Endodermal cell (in vitro differentiated cells): Measurements from ENCODE around the gene TRAF7. TPM values are rescaled to one million over a fixed set of nuclear protein-coding genes. Genes with fewer than 3 reads are reported as not detected.
"Not testable (repeated sequence)": the region's sequence is repeated elsewhere in the genome, so short reads cannot be mapped to it uniquely, and the experiment has no call there.

Experiments
- DNase-seq: peaks from one replicate; pipeline ENCODE4 v3.0.0-alpha.2; 2017
- H3K27ac ChIP-seq: 2 replicates; pipeline ENCODE4 v1.5.1; 2013; ENCODE audit warnings: mild to moderate bottlenecking, low read depth, low read length, moderate library complexity
- H3K27me3 ChIP-seq: 2 replicates; pipeline ENCODE4 v1.6.1; 2013; ENCODE audit warnings: mild to moderate bottlenecking, low read length, moderate library complexity; ENCODE audit not compliant: insufficient read depth, control insufficient read depth, poor library complexity, severe bottlenecking
- H3K36me3 ChIP-seq: 2 replicates; pipeline ENCODE4 v1.7.0; 2013; ENCODE audit warnings: mild to moderate bottlenecking, low read length, moderate library complexity; ENCODE audit not compliant: control insufficient read depth, insufficient read depth
- H3K4me1 ChIP-seq: one replicate; pipeline ENCODE4 v1.7.0; 2013; ENCODE audit warnings: low read length; ENCODE audit not compliant: control insufficient read depth, insufficient read depth
- H3K4me3 ChIP-seq: 2 replicates; pipeline ENCODE4 v1.5.1; 2013; ENCODE audit warnings: mild to moderate bottlenecking, low read length, moderate library complexity
- H3K9ac ChIP-seq: 2 replicates; pipeline ENCODE4 v1.6.1; 2013; ENCODE audit warnings: mild to moderate bottlenecking, low read length, moderate library complexity; ENCODE audit not compliant: poor library complexity, severe bottlenecking; ENCODE audit errors: extremely low read depth
- H3K9me3 ChIP-seq: 2 replicates; pipeline ENCODE4 v1.6.1; 2013; ENCODE audit warnings: mild to moderate bottlenecking, low read length, moderate library complexity; ENCODE audit not compliant: control insufficient read depth
- H3K27ac Mint-ChIP-seq: 2 replicates; pipeline ENCODE4 v1.8.0; 2020; ENCODE audit warnings: mixed read lengths
- H3K27me3 Mint-ChIP-seq: 2 replicates; pipeline ENCODE4 v1.8.0; 2021; ENCODE audit warnings: mild to moderate bottlenecking, mixed read lengths; ENCODE audit not compliant: insufficient read depth
- H3K36me3 Mint-ChIP-seq: 2 replicates; pipeline ENCODE4 v1.8.0; 2020; ENCODE audit warnings: low read depth, mixed read lengths
- H3K4me1 Mint-ChIP-seq: 2 replicates; pipeline ENCODE4 v1.8.0; 2020; ENCODE audit warnings: mixed read lengths
- H3K4me3 Mint-ChIP-seq: 2 replicates; pipeline ENCODE4 v1.8.0; 2020; ENCODE audit warnings: mild to moderate bottlenecking, moderate library complexity, mixed read lengths
- H3K9me3 Mint-ChIP-seq: 2 replicates; pipeline ENCODE4 v1.8.0; 2020; ENCODE audit warnings: mild to moderate bottlenecking, mixed read lengths
- WGBS, 2 experiments: methylation state at CpG; one replicate each; pipeline versions ENCODE4 v1.1.5 to v1.1.7; 2013; ENCODE audit warnings: missing lambda C conversion rate in 2 of 2, mixed read lengths in 1 of 2; ENCODE audit not compliant: insufficient coverage in 1 of 2, insufficient read length in 1 of 2; 5-methylcytosine and 5-hydroxymethylcytosine counted together
- long read RNA-seq, 4 experiments: library from polyadenylated mRNA in 2 of 4; library from RNA in 1 of 4; library from capped mRNA in 1 of 4; stranded (forward) in 3 of 4; unstranded in 1 of 4; transcript quantifications; one replicate each; pipeline ENCODE4 v2.0.0, GENCODE V29; 2020 to 2021; ENCODE audit warnings: inconsistent platforms in 1 of 4
- polyA plus RNA-seq, 2 experiments: library from polyadenylated mRNA; stranded (reverse); fragments of 50-300 nt; gene quantifications; one replicate each; pipeline ENCODE4 v1.2.3, GENCODE V29; 2013
- total RNA-seq, 2 donors: library from RNA; stranded (reverse); fragmentation: NEBNext Ultra II Directional in 1 of 2; extraction: Animal tissue kit (Norgen Biotek cat#: 25700) in 1 of 2; gene quantifications; 2 replicates in 1 of 2; 3 replicates in 1 of 2; pipeline ENCODE4 v1.2.1, GENCODE V29; 2021
- TF ChIP-seq, protein P1 (sequence below): fragments of 200-600 bp; sonication (generic); conservative IDR thresholded peaks from 2 replicates; pipeline ENCODE4 v1.5.0; 2021; ENCODE audit warnings: antibody characterized with exemption, mild to moderate bottlenecking

The TRAF7 gene
- 100 to 1,000 TPM; 108 to 110 TPM for total RNA-seq
- polyA plus RNA-seq (2013, experiment 1 of 2), result 54.6 TPM
- 52.1 TPM for polyA plus RNA-seq (2013, experiment 2 of 2)
- long read RNA-seq, experiment 1, transcript TRAF7-201 (21 exons, 3,700 nt), result major isoform, 8 of 57 reads
- long read RNA-seq, experiment 1, partial matches to known transcripts, result 22 of 57 reads
- long read RNA-seq, experiment 1, other reads (novel, unspliced or antisense), result 26 of 57 reads
- long read RNA-seq, experiment 2, transcript TRAF7-201 (21 exons, 3,700 nt), result major isoform, 224 of 307 reads
- long read RNA-seq, experiment 2, partial matches to known transcripts, result 32 of 307 reads
- long read RNA-seq, experiment 2, other reads (novel, unspliced or antisense), result 51 of 307 reads
- long read RNA-seq, experiment 3, transcript TRAF7-201 (21 exons, 3,700 nt), result major isoform, 166 of 227 reads
- long read RNA-seq, experiment 3, partial matches to known transcripts, result 36 of 227 reads
- long read RNA-seq, experiment 3, other reads (novel, unspliced or antisense), result 25 of 227 reads
- long read RNA-seq, experiment 4, transcript TRAF7-201 (21 exons, 3,700 nt), result major isoform, 13 of 24 reads
- long read RNA-seq, experiment 4, partial matches to known transcripts, result 8 of 24 reads
- long read RNA-seq, experiment 4, other reads (novel, unspliced or antisense), result 3 of 24 reads

- Histone ChIP-seq H3K27me3 (no peaks in the 10 kb centered on the region), H3K9ac (peak within 1 kb of the TSS; percentile 99), H3K4me1 (peaks cover 29% of the 10 kb centered on the region), H3K36me3 (peaks cover 35% of the 10 kb centered on the region), H3K9me3 (no peaks in the 10 kb centered on the region), H3K27ac (peak within 1 kb of the TSS; percentile 58), H3K4me3 (peak within 1 kb of the TSS; percentile 99)
- H3K27ac Mint-ChIP-seq, result peak within 1 kb of the TSS; percentile 95
- H3K4me3 Mint-ChIP-seq, result peak within 1 kb of the TSS; percentile 98
- peaks cover 28% of the 10 kb centered on the region for H3K36me3 Mint-ChIP-seq
- peaks cover 41% of the 10 kb centered on the region for H3K4me1 Mint-ChIP-seq
- H3K9me3 Mint-ChIP-seq, result no peaks in the 10 kb centered on the region
- TF ChIP-seq, protein P1, sequence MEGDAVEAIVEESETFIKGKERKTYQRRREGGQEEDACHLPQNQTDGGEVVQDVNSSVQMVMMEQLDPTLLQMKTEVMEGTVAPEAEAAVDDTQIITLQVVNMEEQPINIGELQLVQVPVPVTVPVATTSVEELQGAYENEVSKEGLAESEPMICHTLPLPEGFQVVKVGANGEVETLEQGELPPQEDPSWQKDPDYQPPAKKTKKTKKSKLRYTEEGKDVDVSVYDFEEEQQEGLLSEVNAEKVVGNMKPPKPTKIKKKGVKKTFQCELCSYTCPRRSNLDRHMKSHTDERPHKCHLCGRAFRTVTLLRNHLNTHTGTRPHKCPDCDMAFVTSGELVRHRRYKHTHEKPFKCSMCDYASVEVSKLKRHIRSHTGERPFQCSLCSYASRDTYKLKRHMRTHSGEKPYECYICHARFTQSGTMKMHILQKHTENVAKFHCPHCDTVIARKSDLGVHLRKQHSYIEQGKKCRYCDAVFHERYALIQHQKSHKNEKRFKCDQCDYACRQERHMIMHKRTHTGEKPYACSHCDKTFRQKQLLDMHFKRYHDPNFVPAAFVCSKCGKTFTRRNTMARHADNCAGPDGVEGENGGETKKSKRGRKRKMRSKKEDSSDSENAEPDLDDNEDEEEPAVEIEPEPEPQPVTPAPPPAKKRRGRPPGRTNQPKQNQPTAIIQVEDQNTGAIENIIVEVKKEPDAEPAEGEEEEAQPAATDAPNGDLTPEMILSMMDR, result no peak
- peak; percentile 100 for DNase-seq
- 0% methylated on average over 38 to 92 of the region's 94 CpGs for WGBS, 2 experiments
- H3K27me3 Mint-ChIP-seq, result peaks cover 2% of the 10 kb centered on the region
These were observed at the start of gene TRAF7 for GRCh38 chr16:2155091-2155950. Gene TRAF7 (plus strand): TSS chr16:2155782. CDS start chr16:2163921, 8,139 bp downstream.

GRCh38 chr16:2106211-2106610 lies 49.4 kb upstream of the TRAF7 start:
- H3K9me3 ChIP-seq, H3K4me1 Mint-ChIP-seq, H3K27ac ChIP-seq, H3K9ac ChIP-seq, H3K4me1 ChIP-seq, H3K27me3 Mint-ChIP-seq, H3K27me3 ChIP-seq, H3K4me3 ChIP-seq, H3K4me3 Mint-ChIP-seq, DNase-seq, H3K36me3 ChIP-seq, H3K9me3 Mint-ChIP-seq, H3K27ac Mint-ChIP-seq: not testable (repeated sequence)
- H3K36me3 Mint-ChIP-seq, result peaks cover 12% of the 10 kb centered on the region
- 96 to 98% methylated on average over 9 to 38 of the region's 38 CpGs for WGBS, 2 experiments

- not testable (repeated sequence) for H3K9me3 Mint-ChIP-seq, H3K4me1 Mint-ChIP-seq, H3K27me3 ChIP-seq, DNase-seq, H3K4me3 ChIP-seq, H3K27ac ChIP-seq, H3K27ac Mint-ChIP-seq, H3K9me3 ChIP-seq, H3K36me3 Mint-ChIP-seq, H3K36me3 ChIP-seq, H3K9ac ChIP-seq, H3K4me3 Mint-ChIP-seq, H3K27me3 Mint-ChIP-seq, H3K4me1 ChIP-seq
- 94 to 98% methylated on average over 10 to 17 of the region's 17 CpGs for WGBS, 2 experiments
These were observed 48.3 kb upstream of the TRAF7 start for GRCh38 chr16:2107121-2107790.

- H3K9me3 Mint-ChIP-seq, H3K4me1 Mint-ChIP-seq, H3K36me3 Mint-ChIP-seq, H3K27me3 Mint-ChIP-seq, H3K4me3 Mint-ChIP-seq, H3K36me3 ChIP-seq, H3K27ac Mint-ChIP-seq, H3K9me3 ChIP-seq, H3K9ac ChIP-seq, H3K27me3 ChIP-seq, H3K4me1 ChIP-seq, DNase-seq, H3K4me3 ChIP-seq, H3K27ac ChIP-seq: not testable (repeated sequence)
- WGBS, 2 experiments, result 92 to 97% methylated on average over 13 to 21 of the region's 23 CpGs
These were observed 47.8 kb upstream of the TRAF7 start for GRCh38 chr16:2107791-2108125.

DNA sequence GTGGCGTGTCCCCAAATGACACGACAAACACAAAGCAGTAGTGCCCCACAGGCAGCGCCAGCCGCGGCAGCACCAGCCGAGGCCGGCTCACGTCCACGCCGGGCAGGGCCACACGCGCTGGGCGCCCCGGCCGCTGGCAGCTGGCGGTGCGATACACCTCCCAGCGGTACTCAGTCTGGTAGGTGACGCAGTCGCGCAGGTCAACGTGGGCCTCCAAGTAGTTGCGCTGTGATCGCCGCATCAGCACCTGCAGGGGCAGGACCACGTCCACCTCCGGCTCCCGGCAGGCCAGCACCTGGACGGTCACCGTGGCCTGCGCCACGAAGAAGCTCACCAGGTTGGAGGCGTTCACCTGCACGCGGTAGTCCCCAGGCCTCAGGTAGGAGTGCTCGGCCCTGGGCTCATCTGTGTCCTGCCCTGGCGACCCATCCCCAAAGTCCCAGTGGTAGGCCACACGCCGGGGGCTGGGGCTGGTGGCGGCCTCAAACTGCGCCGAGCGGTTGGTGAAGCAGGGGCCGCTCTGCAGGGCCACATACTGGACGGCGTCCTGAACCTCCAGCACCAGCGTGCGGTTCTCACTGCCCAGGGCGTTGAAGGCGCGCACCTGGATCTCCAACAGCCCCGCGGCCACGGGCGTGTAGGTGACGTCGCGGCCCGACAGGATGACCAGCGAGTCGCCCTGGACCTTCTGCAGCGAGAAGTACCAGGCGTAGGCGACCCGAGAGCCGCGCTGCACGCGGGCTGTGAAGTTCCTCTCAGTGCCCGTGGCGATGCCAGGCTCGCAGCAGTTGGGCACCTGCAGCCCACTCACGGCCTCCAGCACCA lies 46.9 kb upstream of the TRAF7 start:
- not testable (repeated sequence) for H3K36me3 ChIP-seq, H3K9me3 ChIP-seq, H3K4me1 Mint-ChIP-seq, H3K9me3 Mint-ChIP-seq, H3K27me3 Mint-ChIP-seq, H3K4me3 ChIP-seq, H3K27ac Mint-ChIP-seq, H3K36me3 Mint-ChIP-seq, H3K27ac ChIP-seq, DNase-seq, H3K9ac ChIP-seq, H3K27me3 ChIP-seq, H3K4me1 ChIP-seq, H3K4me3 Mint-ChIP-seq
- WGBS, 2 experiments, result 96 to 97% methylated on average over 44 to 73 of the region's 73 CpGs
